A204.1 (cell line): ENCODE measurements around the gene PWWP2B.
"Not testable (repeated sequence)": the region's sequence is repeated elsewhere in the genome, so short reads cannot be mapped to it uniquely, and the experiment has no call there.

Experiments
- FAIRE-seq: peaks from 2 replicates; lab custom pipeline; 2012; peaks lifted over from hg19 to GRCh38; lab: Jason Lieb, UNC

Gene PWWP2B

DNA sequence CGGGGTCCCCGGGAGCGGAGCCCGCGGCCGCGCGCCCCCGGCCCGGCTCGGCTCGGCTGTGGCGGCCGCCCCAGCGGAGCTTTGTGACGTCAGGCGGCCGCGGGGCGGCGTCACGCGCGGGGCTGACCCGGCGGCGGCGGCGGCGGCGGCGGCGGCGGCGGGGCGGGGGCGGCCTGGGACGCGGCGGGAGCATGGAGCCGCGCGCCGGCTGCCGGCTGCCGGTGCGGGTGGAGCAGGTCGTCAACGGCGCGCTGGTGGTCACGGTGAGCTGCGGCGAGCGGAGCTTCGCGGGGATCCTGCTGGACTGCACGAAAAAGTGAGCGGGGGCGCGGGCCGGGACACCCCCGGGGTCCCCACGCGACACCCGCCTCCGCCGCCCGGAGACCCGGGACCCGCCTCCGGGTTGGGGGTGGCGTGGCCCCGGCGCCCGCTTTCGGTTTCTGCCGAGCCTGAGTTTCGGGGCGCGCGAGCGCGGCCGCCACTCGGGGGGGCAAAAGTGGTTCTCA lies at the start of gene PWWP2B:
TSS of gene PWWP2B (plus strand) at position 165 of the 506 bp plus-strand sequence. CDS start at position 192, 27 bp downstream.
- no peak for FAIRE-seq

- no peak for FAIRE-seq
Measured at GRCh38 chr10:132347211-132347930, 49.6 kb upstream of the PWWP2B start.

DNA sequence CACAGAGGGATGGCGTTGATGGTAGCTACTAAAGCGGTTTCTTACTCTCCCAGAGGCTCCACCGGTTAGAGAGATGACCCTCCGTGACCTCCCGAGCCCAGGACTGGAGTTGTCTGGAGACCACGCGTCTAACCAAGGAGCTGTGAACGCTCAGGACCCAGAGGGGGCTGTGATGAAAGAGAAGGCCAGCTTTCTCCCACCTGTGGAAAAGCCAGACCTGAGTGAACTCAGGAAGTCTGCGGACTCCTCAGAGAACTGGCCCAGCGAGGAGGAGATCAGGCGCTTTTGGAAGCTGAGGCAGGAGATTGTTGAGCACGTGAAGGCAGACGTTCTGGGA lies 49.1 kb upstream of the PWWP2B start:
- FAIRE-seq, result no peak

- FAIRE-seq, result no peak
Measured at GRCh38 chr10:132349766-132350165, 47.2 kb upstream of the PWWP2B start.

- FAIRE-seq, result no peak
Measured at GRCh38 chr10:132350391-132350790, 46.6 kb upstream of the PWWP2B start.

- FAIRE-seq, result no peak
Measured at GRCh38 chr10:132350946-132351345, 46.1 kb upstream of the PWWP2B start.

DNA sequence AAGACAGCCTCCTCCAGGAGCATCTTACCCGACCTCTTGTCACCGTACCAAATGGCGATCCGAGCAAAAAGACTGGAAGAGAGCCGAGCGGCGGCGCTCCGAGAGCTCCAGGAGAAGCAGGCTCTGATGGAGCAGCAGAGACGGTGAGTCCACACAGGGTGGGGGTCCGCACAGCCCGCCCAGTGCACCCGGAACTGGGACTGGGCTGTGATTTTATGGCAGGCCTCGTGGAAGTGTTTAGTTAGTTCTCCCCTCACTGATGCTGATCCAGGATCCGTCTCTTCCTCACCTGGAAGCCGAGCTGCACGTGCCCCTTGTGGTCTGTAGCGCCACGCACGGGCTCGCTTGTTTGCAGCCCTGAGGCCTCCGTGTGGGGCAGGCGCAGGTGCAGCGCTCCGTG lies 45.4 kb upstream of the PWWP2B start:
- no peak for FAIRE-seq

GRCh38 chr10:132352462-132353308 lies 44.3 kb upstream of the PWWP2B start:
- FAIRE-seq, result not testable (repeated sequence)

GRCh38 chr10:132353456-132354355 lies 43.3 kb upstream of the PWWP2B start:
- no peak for FAIRE-seq

GRCh38 chr10:132354356-132355094 lies 42.5 kb upstream of the PWWP2B start:
- FAIRE-seq, result no peak

GRCh38 chr10:132355297-132355696 lies 41.7 kb upstream of the PWWP2B start:
- FAIRE-seq, result no peak

- no peak for FAIRE-seq
Measured at GRCh38 chr10:132355754-132356153, 41.2 kb upstream of the PWWP2B start.

GRCh38 chr10:132356621-132357195 lies 40.3 kb upstream of the PWWP2B start:
- no peak for FAIRE-seq

DNA sequence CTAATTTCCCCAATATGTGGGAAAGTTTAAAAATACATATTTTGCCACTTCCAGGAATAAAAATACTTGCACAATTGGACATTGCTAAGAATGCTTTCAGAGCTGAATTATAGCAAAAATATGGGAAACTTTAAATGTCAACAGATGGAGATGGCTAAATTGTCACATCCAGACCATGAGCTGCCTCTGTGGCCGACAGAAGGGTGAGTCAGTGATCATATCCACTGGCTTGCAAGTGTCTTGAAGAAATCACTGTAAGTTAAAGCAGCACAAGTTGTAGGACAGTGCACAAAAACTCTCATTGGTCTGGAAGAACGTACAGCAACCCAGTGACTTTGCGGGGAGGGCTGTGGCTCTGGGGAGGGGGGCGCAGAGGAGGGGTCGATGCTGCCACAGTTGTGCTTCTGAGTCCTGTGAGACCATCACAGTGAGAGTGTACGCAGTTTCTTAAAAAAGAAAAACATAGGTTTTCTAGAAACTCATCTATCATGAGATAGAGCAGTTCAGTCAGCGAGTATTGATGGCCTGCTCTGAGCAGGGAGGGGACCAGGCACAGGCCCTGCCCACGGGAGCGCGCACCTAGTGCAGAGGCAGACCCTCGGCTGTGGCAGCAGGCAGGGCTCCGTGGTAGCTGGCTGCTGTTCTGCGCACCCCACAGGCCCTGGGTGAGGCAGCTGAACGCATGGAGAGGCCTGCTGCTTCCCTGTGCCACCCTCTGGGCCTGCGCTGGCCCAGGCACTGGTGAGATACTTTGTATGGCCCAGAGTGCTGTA lies 39.5 kb upstream of the PWWP2B start:
- no peak for FAIRE-seq

DNA sequence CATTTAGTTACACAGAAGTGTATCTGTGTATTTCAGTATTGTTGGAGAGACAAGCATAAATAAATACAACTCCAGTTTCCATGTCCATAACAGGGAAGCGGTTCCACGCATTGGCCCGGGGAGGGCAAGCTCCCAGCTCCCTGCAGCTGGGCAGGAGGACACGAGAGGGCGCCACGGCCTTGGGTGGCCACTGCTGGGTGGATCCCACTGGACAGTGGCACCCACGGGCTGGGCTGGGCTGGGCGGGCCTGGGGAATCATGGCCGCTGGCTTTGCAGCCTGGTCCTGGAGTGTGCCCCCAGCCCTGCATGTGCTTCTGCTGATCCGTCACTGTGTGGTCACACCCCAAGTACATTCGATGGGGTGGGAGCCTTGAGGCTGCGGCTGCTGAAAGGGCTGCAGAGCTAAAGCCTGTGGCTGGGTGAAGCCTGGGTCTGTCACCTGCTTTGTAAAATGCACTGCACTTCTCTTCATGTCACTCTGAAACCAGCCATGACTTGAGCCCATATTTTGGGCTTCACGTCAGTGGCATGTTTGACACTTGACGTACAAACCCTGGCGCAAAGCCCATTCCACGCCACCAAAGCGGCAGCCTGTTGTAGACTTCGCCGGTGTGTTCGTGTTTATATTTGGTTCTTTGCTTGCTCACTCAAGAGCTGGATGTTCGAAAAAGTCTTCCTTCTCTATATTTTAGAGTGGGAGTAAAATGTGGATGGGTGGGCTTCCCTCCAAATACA lies 37.5 kb upstream of the PWWP2B start:
- no peak for FAIRE-seq

GRCh38 chr10:132360766-132361447 lies 36.1 kb upstream of the PWWP2B start:
- no peak for FAIRE-seq

DNA sequence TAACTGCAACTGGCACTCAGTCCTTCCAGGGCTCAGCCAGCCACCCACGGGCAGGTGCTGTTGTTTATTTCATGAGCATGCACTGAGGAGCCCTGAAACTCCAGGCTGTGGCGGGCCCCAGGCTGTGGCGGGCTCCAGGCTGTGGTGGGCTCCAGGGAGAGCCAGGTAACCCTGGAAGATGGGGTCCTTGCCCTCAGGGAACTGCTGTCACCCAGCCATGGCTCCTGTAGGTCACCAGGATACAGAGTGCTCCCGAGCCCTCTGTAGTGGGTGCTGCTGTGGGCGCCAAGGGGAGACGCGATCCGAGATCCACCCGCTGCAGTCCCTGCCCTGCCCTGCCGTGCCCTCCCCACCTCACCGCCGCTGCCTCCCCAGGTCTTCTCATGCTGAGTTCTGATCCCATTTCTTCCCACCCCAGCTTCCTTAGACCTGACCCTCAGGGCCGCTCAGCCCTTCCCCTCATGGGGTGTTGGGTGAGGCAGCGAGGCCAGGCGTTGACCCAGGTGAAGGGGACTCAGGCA lies 35.4 kb upstream of the PWWP2B start:
- no peak for FAIRE-seq

DNA sequence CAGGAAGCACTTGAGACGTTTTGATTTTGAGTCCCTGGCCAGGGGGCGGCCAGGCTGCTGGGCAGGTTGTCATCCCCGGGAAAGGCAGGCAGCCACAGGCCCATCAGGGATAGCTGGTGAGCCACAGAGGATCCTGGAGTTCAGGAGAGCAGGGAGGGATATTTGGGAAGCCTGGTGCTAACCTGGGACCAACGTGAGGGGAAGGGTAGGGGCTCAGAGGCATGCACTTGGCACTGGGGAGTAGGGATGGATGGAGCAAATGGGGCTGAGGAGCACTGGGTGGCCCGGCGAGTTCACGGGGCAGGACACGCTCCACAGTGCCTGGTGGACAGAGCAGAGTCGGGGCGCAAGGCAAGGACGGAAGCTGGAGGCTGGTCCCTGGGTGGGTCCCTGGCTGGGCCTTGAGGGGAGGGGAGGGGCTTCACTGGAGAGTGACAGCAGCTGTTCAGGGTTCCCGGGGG lies 34.8 kb upstream of the PWWP2B start:
- no peak for FAIRE-seq

DNA sequence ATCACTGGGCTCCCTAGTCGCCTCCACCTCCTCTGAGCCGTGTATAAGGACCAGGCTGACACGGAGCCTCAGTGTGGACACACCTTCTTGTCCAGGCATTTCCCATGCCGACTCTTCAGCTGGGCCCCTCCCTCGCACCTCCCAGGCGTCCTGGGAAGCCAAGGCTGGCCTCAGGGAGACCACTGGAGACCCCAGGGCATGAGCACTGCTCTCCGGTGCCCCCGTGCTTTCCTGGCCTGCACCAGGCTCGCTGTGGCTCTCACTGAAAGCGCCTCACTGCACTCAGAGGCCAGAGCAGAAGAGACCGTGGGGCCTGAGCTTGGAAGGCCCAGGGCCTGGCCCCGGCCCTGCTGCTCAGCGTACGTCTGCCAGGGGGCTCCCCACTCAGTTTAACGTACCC lies 33.6 kb upstream of the PWWP2B start:
- FAIRE-seq, result no peak
